ENCODE measurements around the gene LYPD3.

DNA sequence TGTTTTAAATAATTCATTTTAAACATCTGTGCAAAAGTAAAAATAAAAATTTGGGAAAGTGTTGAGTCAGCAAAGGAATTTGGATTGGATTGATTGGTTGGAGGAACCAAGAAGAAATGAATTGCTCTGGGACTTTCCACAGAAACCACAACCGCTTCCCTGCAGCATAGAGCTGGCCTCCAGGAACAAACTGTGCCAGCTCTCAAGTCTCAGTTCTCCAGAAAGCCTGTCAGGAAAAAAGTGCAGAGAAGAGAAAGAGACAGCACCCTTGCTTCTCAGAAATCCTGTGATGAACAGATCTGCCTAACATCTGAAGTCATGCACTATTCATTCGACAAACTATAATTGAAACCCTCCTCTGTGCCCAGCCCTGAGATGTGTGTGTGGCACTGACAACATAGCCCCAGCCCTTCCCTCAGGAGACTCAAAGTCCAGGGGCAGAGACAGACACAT is 14.8 kb downstream of the LYPD3 start:
- TF ChIP-seq, protein P1, sequence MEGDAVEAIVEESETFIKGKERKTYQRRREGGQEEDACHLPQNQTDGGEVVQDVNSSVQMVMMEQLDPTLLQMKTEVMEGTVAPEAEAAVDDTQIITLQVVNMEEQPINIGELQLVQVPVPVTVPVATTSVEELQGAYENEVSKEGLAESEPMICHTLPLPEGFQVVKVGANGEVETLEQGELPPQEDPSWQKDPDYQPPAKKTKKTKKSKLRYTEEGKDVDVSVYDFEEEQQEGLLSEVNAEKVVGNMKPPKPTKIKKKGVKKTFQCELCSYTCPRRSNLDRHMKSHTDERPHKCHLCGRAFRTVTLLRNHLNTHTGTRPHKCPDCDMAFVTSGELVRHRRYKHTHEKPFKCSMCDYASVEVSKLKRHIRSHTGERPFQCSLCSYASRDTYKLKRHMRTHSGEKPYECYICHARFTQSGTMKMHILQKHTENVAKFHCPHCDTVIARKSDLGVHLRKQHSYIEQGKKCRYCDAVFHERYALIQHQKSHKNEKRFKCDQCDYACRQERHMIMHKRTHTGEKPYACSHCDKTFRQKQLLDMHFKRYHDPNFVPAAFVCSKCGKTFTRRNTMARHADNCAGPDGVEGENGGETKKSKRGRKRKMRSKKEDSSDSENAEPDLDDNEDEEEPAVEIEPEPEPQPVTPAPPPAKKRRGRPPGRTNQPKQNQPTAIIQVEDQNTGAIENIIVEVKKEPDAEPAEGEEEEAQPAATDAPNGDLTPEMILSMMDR (IDR thresholded peaks at IDR 0.05; ENCODE audit: poor library complexity) = no peak
- TF ChIP-seq EZH2 (IDR thresholded peaks at IDR 0.05; ENCODE audit: borderline replicate concordance) (no peak), EZH2phosphoT487 (IDR thresholded peaks at IDR 0.05; ENCODE audit: low read depth, severe bottlenecking, unreplicated experiment) (no peak)

All from hepatocyte (in vitro differentiated cells).